HepG2 (cell line): ENCODE results near the gene PLXNC1. TPM values are rescaled to one million over a fixed set of nuclear protein-coding genes. Genes with fewer than 3 reads are reported as not detected.

Experiments
- BCL3 ChIP-seq: sonication (generic); formaldehyde crosslinking; IDR thresholded peaks from 2 replicates; pipeline ENCODE4 v1.5.1; 2020; ENCODE audit warnings: mild to moderate bottlenecking, missing genetic modification reagents, moderate library complexity
- CREBL2 ChIP-seq: sonication (generic); formaldehyde crosslinking; IDR thresholded peaks from 2 replicates; pipeline ENCODE4 v1.8.1; 2023; ENCODE audit warnings: missing genetic modification reagents, mild to moderate bottlenecking, borderline replicate concordance
- DNMT3B ChIP-seq: conservative IDR thresholded peaks from 2 replicates; pipeline ENCODE4 v1.6.1; 2016; ENCODE audit warnings: missing biosample characterization, control low read depth
- ELK4 ChIP-seq: sonication (generic); formaldehyde crosslinking; IDR thresholded peaks from 2 replicates; pipeline ENCODE4 v1.9.0; 2021; ENCODE audit warnings: missing genetic modification reagents, borderline replicate concordance
- FOXO1 ChIP-seq: sonication (generic); formaldehyde crosslinking; IDR thresholded peaks from 2 replicates; pipeline ENCODE4 v1.4.0; 2020; ENCODE audit warnings: missing genetic modification reagents
- HIVEP1 ChIP-seq: sonication (generic); formaldehyde crosslinking; IDR thresholded peaks from 2 replicates; pipeline ENCODE4 v1.4.0; 2020; ENCODE audit warnings: mild to moderate bottlenecking, missing genetic modification reagents
- HMGA1 ChIP-seq: sonication (generic); formaldehyde crosslinking; conservative IDR thresholded peaks from 2 replicates; pipeline ENCODE4 v1.4.0; 2020; ENCODE audit warnings: missing genetic modification reagents
- JUND ChIP-seq: sonication (generic); formaldehyde crosslinking; IDR thresholded peaks from 2 replicates; pipeline ENCODE4 v1.8.0; 2022; ENCODE audit warnings: mild to moderate bottlenecking, missing genetic modification reagents
- KDM1A ChIP-seq: IDR thresholded peaks from 2 replicates; pipeline ENCODE4 v1.6.1; 2016; ENCODE audit warnings: missing compliant biosample characterization
- MAZ ChIP-seq, 2 experiments: sonication (generic) in 1 of 2; formaldehyde crosslinking in 1 of 2; IDR thresholded peaks; 2 replicates each; pipeline versions ENCODE4 v1.5.0 to v1.6.1; 2012 to 2020; ENCODE audit warnings: low read depth in 2 of 2, mild to moderate bottlenecking in 2 of 2, borderline replicate concordance in 1 of 2, improper control_type of control experiment in 1 of 2, low read length in 1 of 2, missing genetic modification reagents in 1 of 2, moderate library complexity in 1 of 2
- MTA1 ChIP-seq: sonication (generic); formaldehyde crosslinking; IDR thresholded peaks from 2 replicates; pipeline ENCODE4 v1.4.0; 2020; ENCODE audit warnings: missing genetic modification reagents, mild to moderate bottlenecking, borderline replicate concordance
- MTF1 ChIP-seq: sonication (generic); formaldehyde crosslinking; IDR thresholded peaks from 2 replicates; pipeline ENCODE4 v1.5.0; 2020; ENCODE audit warnings: missing genetic modification reagents
- NAIF1 ChIP-seq: sonication (generic); formaldehyde crosslinking; IDR thresholded peaks from 2 replicates; pipeline ENCODE4 v1.5.0; 2020; ENCODE audit warnings: mild to moderate bottlenecking, missing genetic modification reagents, borderline replicate concordance
- NR3C1 ChIP-seq: sonication (generic); formaldehyde crosslinking; IDR thresholded peaks from 2 replicates; pipeline ENCODE4 v1.4.0; 2020; ENCODE audit warnings: missing genetic modification reagents
- TCF12 ChIP-seq, 2 experiments: fragments of 450-650 bp in 1 of 2; sonication (generic) in 1 of 2; formaldehyde crosslinking in 1 of 2; IDR thresholded peaks; 2 replicates each; pipeline versions ENCODE4 v1.6.1 to v1.8.0; 2017 to 2022; ENCODE audit warnings: antibody characterized with exemption in 1 of 2, mild to moderate bottlenecking in 1 of 2, missing genetic modification reagents in 1 of 2, moderate library complexity in 1 of 2
- ZNF136 ChIP-seq: sonication (generic); formaldehyde crosslinking; IDR thresholded peaks from 2 replicates; pipeline ENCODE4 v1.8.1; 2022; ENCODE audit warnings: low read depth, mild to moderate bottlenecking, moderate library complexity, missing genetic modification reagents
- ZNF232 ChIP-seq: sonication (generic); formaldehyde crosslinking; IDR thresholded peaks from 2 replicates; pipeline ENCODE4 v1.4.0; 2020; ENCODE audit warnings: missing genetic modification reagents, borderline replicate concordance
- ZNF235 ChIP-seq: sonication (generic); formaldehyde crosslinking; IDR thresholded peaks from 2 replicates; pipeline ENCODE4 v1.8.1; 2023; ENCODE audit warnings: mild to moderate bottlenecking, missing genetic modification reagents, borderline replicate concordance
- ZNF317 ChIP-seq: sonication (generic); formaldehyde crosslinking; IDR thresholded peaks from 2 replicates; pipeline ENCODE4 v1.5.0; 2020; ENCODE audit warnings: mild to moderate bottlenecking, missing genetic modification reagents
- ZNF350 ChIP-seq: sonication (generic); formaldehyde crosslinking; IDR thresholded peaks from 2 replicates; pipeline ENCODE4 v1.4.0; 2020; ENCODE audit warnings: mild to moderate bottlenecking, low read depth, missing genetic modification reagents, borderline replicate concordance
- polyA plus RNA-seq, 8 experiments: library from polyadenylated mRNA; depleted of rRNA in 3 of 8; stranded (reverse) in 7 of 8; unstranded in 1 of 8; fragments of >200 nt; fragmentation: Illumina TruSeq in 4 of 8; extraction: Trizol in 4 of 8; gene quantifications; 2 replicates each; pipeline versions ENCODE4 v1.2.1 to v1.2.3, GENCODE V29; 2011 to 2016; ENCODE audit warnings: low read depth in 4 of 8, missing spikeins in 1 of 8, mixed read lengths in 1 of 8; ENCODE audit not compliant: insufficient read depth in 1 of 8
- total RNA-seq, 5 experiments: library from RNA; depleted of rRNA; stranded (reverse); fragments of >200 nt; fragmentation: Illumina TruSeq; extraction: Trizol; gene quantifications; 2 replicates each; pipeline ENCODE4 v1.2.3, GENCODE V29; 2016; ENCODE audit warnings: low read depth in 1 of 5
- TF ChIP-seq, protein P1 (sequence below): sonication (generic); formaldehyde crosslinking; IDR thresholded peaks from 2 replicates; pipeline ENCODE4 v1.8.0; 2022; ENCODE audit warnings: mild to moderate bottlenecking, missing genetic modification reagents; ENCODE audit not compliant: insufficient replicate concordance
- TF ChIP-seq, protein P2 (sequence below): sonication (generic); formaldehyde crosslinking; IDR thresholded peaks from 2 replicates; pipeline ENCODE4 v1.8.0; 2022; ENCODE audit warnings: low read depth, missing genetic modification reagents

PLXNC1 gene
- total and polyA plus RNA-seq, 2 of the 13 experiments (the other 11 are each of a cell fraction or from before 2014, with no cell fraction given) = 6.6 to 11.2 TPM

- TF ChIP-seq, protein P1, sequence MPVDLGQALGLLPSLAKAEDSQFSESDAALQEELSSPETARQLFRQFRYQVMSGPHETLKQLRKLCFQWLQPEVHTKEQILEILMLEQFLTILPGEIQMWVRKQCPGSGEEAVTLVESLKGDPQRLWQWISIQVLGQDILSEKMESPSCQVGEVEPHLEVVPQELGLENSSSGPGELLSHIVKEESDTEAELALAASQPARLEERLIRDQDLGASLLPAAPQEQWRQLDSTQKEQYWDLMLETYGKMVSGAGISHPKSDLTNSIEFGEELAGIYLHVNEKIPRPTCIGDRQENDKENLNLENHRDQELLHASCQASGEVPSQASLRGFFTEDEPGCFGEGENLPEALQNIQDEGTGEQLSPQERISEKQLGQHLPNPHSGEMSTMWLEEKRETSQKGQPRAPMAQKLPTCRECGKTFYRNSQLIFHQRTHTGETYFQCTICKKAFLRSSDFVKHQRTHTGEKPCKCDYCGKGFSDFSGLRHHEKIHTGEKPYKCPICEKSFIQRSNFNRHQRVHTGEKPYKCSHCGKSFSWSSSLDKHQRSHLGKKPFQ (CRISPR knock-in tag) = no peak
- TF ChIP-seq ZNF317 = no peak
- no peak for TF ChIP-seq ELK4 (CRISPR knock-in tag)
- no peak for TF ChIP-seq MTA1 (CRISPR knock-in tag)
- TF ChIP-seq BCL3 (CRISPR knock-in tag) = no peak
- no peak for TF ChIP-seq TCF12 (IDR thresholded peaks at IDR 0.05)
- no peak for TF ChIP-seq TCF12 (CRISPR knock-in tag; IDR thresholded peaks at IDR 0.05)
- peak; percentile 23; the same call in 1 of the 2 replicates for TF ChIP-seq FOXO1 (CRISPR knock-in tag)
- TF ChIP-seq, protein P2, sequence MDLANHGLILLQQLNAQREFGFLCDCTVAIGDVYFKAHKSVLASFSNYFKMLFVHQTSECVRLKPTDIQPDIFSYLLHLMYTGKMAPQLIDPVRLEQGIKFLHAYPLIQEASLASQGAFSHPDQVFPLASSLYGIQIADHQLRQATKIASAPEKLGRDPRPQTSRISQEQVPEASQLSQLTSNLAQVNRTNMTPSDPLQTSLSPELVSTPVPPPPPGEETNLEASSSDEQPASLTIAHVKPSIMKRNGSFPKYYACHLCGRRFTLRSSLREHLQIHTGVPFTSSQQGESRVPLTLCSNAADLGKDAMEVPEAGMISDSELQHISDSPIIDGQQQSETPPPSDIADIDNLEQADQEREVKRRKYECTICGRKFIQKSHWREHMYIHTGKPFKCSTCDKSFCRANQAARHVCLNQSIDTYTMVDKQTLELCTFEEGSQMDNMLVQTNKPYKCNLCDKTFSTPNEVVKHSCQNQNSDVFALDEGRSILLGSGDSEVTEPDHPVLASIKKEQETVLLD (CRISPR knock-in tag) = no peak
- TF ChIP-seq ZNF232 (CRISPR knock-in tag) = no peak
- no peak for TF ChIP-seq JUND (CRISPR knock-in tag)
- peak; percentile 77; the same call in 1 of the 2 replicates for TF ChIP-seq KDM1A
- TF ChIP-seq CREBL2 (CRISPR knock-in tag) = no peak
- no peak for TF ChIP-seq NR3C1 (CRISPR knock-in tag)
- no peak for TF ChIP-seq ZNF136 (CRISPR knock-in tag)
- no peak for TF ChIP-seq MAZ (IDR thresholded peaks at IDR 0.05; ENCODE audit: borderline replicate concordance, low read depth, low read length)
- no peak for TF ChIP-seq MAZ (CRISPR knock-in tag; IDR thresholded peaks at IDR 0.05; ENCODE audit: low read depth)
- no peak for TF ChIP-seq ZNF350
- TF ChIP-seq MTF1 (CRISPR knock-in tag) = no peak
- no peak for TF ChIP-seq HMGA1
- TF ChIP-seq DNMT3B = no peak
- no peak for TF ChIP-seq ZNF235 (CRISPR knock-in tag)
- no peak for TF ChIP-seq HIVEP1 (CRISPR knock-in tag)
- no peak for TF ChIP-seq NAIF1 (CRISPR knock-in tag)
Measured at GRCh38 chr12:94152292-94153078, 4.1 kb downstream of the PLXNC1 start (continued).
